ENCODE results near the gene ALOX15B.

Gene ALOX15B

GRCh38 chr17:8038954-8039610, at the start of gene ALOX15B:
ALOX15B (plus strand) TSS chr17:8039059; CDS start chr17:8039156, 97 bp downstream.
- Histone ChIP-seq H3K4me3 (ENCODE audit: low read length) (no peak within 1 kb of the TSS), H3K9me2 (replicated peaks; ENCODE audit: insufficient read depth, low read length) (no peaks in the 10 kb centered on the region), H2AFZ (ENCODE audit: low read length) (no peak within 1 kb of the TSS), H3K4me1 (ENCODE audit: low read length) (no peaks in the 10 kb centered on the region), H3K27me3 (replicated peaks; ENCODE audit: insufficient read depth, low read length) (peaks cover 75% of the 10 kb centered on the region), H3K9ac (ENCODE audit: low read length) (no peak within 1 kb of the TSS), H3K36me3 (replicated peaks; ENCODE audit: insufficient read depth, low read length) (no peaks in the 10 kb centered on the region), H3K4me2 (ENCODE audit: low read depth, low read length) (no peak within 1 kb of the TSS), H3K9me3 (replicated peaks; ENCODE audit: insufficient read depth, low read length) (no peaks in the 10 kb centered on the region), H3K79me2 (ENCODE audit: low read length) (no peaks in the 10 kb centered on the region), H4K20me1 (ENCODE audit: insufficient read depth, low read length) (no peaks in the 10 kb centered on the region), H3K27ac (ENCODE audit: low read length) (no peak within 1 kb of the TSS), H3F3A (ENCODE audit: insufficient read depth, low read length) (no peaks in the 10 kb centered on the region)
- TF ChIP-seq CTCF (IDR thresholded peaks at IDR 0.05; ENCODE audit: low read length) (no peak), EZH2phosphoT487 (IDR thresholded peaks at IDR 0.05; ENCODE audit: low read length) (no peak), EZH2 (optimal IDR thresholded peaks at IDR 0.05; ENCODE audit: low read depth, low read length) (no peak)
- no peak for DNase-seq

- Histone ChIP-seq H3K36me3 (replicated peaks; ENCODE audit: insufficient read depth, low read length) (no peaks in the 10 kb centered on the region), H3F3A (ENCODE audit: insufficient read depth, low read length) (peaks cover 14% of the 10 kb centered on the region), H3K9me3 (replicated peaks; ENCODE audit: insufficient read depth, low read length) (no peaks in the 10 kb centered on the region), H3K4me3 (ENCODE audit: low read length) (peak overlapping the region; percentile 62), H3K4me1 (ENCODE audit: low read length) (peaks cover 5% of the 10 kb centered on the region; the same call in 1 of the 2 replicates), H4K20me1 (ENCODE audit: insufficient read depth, low read length) (no peaks in the 10 kb centered on the region), H3K27me3 (replicated peaks; ENCODE audit: insufficient read depth, low read length) (peaks cover 27% of the 10 kb centered on the region), H3K4me2 (ENCODE audit: low read depth, low read length) (peak overlapping the region; percentile 78), H2AFZ (ENCODE audit: low read length) (peak overlapping the region; percentile 55), H3K9me2 (replicated peaks; ENCODE audit: insufficient read depth, low read length) (no peaks in the 10 kb centered on the region), H3K27ac (ENCODE audit: low read length) (peak overlapping the region; percentile 33; the same call in 1 of the 2 replicates), H3K79me2 (ENCODE audit: low read length) (no peaks in the 10 kb centered on the region), H3K9ac (ENCODE audit: low read length) (peak overlapping the region; percentile 31; the same call in 1 of the 2 replicates)
- TF ChIP-seq EZH2phosphoT487 (IDR thresholded peaks at IDR 0.05; ENCODE audit: low read length) (no peak), CTCF (IDR thresholded peaks at IDR 0.05; ENCODE audit: low read length) (peak; percentile 94)
- peak; percentile 89 for DNase-seq
Observed at GRCh38 chr17:7989781-7990655, 48.8 kb upstream of the ALOX15B start.

- DNase-seq, result no peak
- H3K9me3 ChIP-seq (replicated peaks; ENCODE audit: insufficient read depth, low read length), result no peaks in the 10 kb centered on the region
- no peak overlapping the region for H3K27ac ChIP-seq (ENCODE audit: low read length)
- peaks cover 11% of the 10 kb centered on the region for H3K4me1 ChIP-seq (ENCODE audit: low read length)
- H3K9ac ChIP-seq (ENCODE audit: low read length), result no peak overlapping the region
- H3F3A ChIP-seq (ENCODE audit: insufficient read depth, low read length), result peaks cover 22% of the 10 kb centered on the region
- H2AFZ ChIP-seq (ENCODE audit: low read length), result no peak overlapping the region
- H3K4me3 ChIP-seq (ENCODE audit: low read length), result no peak overlapping the region
- no peaks in the 10 kb centered on the region for H3K9me2 ChIP-seq (replicated peaks; ENCODE audit: insufficient read depth, low read length)
- H4K20me1 ChIP-seq (ENCODE audit: insufficient read depth, low read length), result no peaks in the 10 kb centered on the region
- H3K79me2 ChIP-seq (ENCODE audit: low read length), result no peaks in the 10 kb centered on the region
- TF ChIP-seq CTCF (IDR thresholded peaks at IDR 0.05; ENCODE audit: low read length) (no peak), EZH2 (optimal IDR thresholded peaks at IDR 0.05; ENCODE audit: low read depth, low read length) (no peak), EZH2phosphoT487 (IDR thresholded peaks at IDR 0.05; ENCODE audit: low read length) (no peak)
- H3K36me3 ChIP-seq (replicated peaks; ENCODE audit: insufficient read depth, low read length), result no peaks in the 10 kb centered on the region
- no peak overlapping the region for H3K4me2 ChIP-seq (ENCODE audit: low read depth, low read length)
- H3K27me3 ChIP-seq (replicated peaks; ENCODE audit: insufficient read depth, low read length), result peaks cover 5% of the 10 kb centered on the region; the same call in 1 of the 2 replicates
Observed at GRCh38 chr17:7992516-7992915, 46.3 kb upstream of the ALOX15B start.
